Measurements from ENCODE around the gene FAM131B. TPM values are rescaled to one million over a fixed set of nuclear protein-coding genes. Genes with fewer than 3 reads are reported as not detected.
"Not testable (repeated sequence)": the region's sequence is repeated elsewhere in the genome, so short reads cannot be mapped to it uniquely, and the experiment has no call there.

The FAM131B gene
- total and polyA plus RNA-seq, 2 of the 13 experiments (the other 11 are each of a cell fraction or from before 2014, with no cell fraction given), result 0.07 TPM; not detected in 1

DNA sequence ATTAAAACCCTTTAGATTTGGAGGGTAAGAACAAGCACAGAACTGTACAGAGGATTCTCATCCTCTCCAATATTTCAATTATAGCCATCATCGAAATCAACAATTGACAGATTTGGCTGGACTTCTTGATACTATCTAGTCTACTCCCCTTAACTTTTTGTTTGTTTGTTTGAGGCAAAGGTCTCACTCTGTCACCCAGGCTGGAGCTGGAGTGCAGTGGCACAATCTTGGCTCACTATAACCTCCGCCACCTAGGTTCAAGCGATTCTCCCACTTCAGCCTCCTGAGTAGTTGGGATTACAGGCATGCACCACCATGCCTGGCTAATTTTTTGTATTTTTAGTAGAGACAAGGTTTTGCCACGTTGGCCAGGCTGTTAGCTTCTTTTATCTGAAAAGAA lies 39.7 kb upstream of the FAM131B start:
- FAIRE-seq; H3K4me3 ChIP-seq (replicated peaks in 1 of 3; ENCODE audit: insufficient read depth in 1 of 3, low read depth in 2 of 3, low read length in 3 of 3); intact Hi-C loops (cut with micrococcal nuclease; ENCODE audit: unreplicated experiment); H3K27me3 ChIP-seq (ENCODE audit: control insufficient read depth in 1 of 2, insufficient read depth in 2 of 2, low read length in 2 of 2); POLR2A ChIA-PET; H3K27ac ChIP-seq (ENCODE audit: extremely low read length, insufficient read depth, low read length); in situ Hi-C loops (cut with HindIII; ENCODE audit: extremely low pct_ligation_motif_present, low pct_unique_long_range_greater_than_20kb); H4K20me1 ChIP-seq (ENCODE audit: insufficient read depth, low read length); ATAC-seq; H3K9me3 ChIP-seq (ENCODE audit: low read length); H3K79me2 ChIP-seq (ENCODE audit: insufficient read depth, low read length); BruUV-seq (replicated peaks); DNase-seq (ENCODE audit: low spot score); H3K4me2 ChIP-seq (ENCODE audit: low read depth, low read length); H3K4me1 ChIP-seq (ENCODE audit: insufficient read depth, low read length); H2AFZ ChIP-seq (ENCODE audit: low read length); H3K9ac ChIP-seq (ENCODE audit: insufficient read depth, low read depth, low read length); H3K36me3 ChIP-seq (replicated peaks in 1 of 2; ENCODE audit: control insufficient read depth in 1 of 2, insufficient read depth in 2 of 2, low read length in 2 of 2); CTCF ChIA-PET (ENCODE audit: low intra/inter-chr PET ratio, low total read pairs): not testable (repeated sequence)
- 89% methylated on average over 4 of the region's 4 CpGs for WGBS (ENCODE audit: low lambda C conversion rate)

DNA sequence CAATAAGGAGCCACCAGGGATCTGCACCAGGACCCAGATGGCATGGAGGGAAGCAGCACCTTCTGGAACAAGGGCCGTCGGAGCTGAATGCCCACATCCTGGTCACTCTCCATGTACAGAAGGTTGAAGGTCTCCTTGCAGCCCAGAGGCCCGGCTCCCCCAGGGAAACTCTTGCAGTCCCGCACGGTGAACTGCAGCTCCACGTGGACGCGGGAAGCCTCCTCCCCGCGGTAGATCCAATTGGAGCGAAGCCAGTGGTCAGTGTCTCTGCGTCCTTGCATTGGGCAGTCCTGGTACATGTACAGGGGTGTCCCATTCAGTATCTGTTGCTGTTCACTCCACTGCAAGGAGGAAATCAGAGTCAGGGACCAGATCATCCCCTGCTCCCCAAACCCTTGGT lies 38.8 kb upstream of the FAM131B start:
- Histone ChIP-seq H3K27ac (ENCODE audit: extremely low read length, insufficient read depth, low read length) (no peak overlapping the region), H3K4me3 (replicated peaks in 1 of 3; ENCODE audit: insufficient read depth in 1 of 3, low read depth in 2 of 3, low read length in 3 of 3) (no peak overlapping the region), H3K4me1 (ENCODE audit: insufficient read depth, low read length) (peaks cover 9% of the 10 kb centered on the region), H3K79me2 (ENCODE audit: insufficient read depth, low read length) (no peaks in the 10 kb centered on the region), H3K9me3 (ENCODE audit: low read length) (no peaks in the 10 kb centered on the region), H3K36me3 (replicated peaks in 1 of 2; ENCODE audit: control insufficient read depth in 1 of 2, insufficient read depth in 2 of 2, low read length in 2 of 2) (no peaks in the 10 kb centered on the region), H3K9ac (ENCODE audit: insufficient read depth, low read depth, low read length) (no peak overlapping the region), H3K27me3 (ENCODE audit: control insufficient read depth in 1 of 2, insufficient read depth in 2 of 2, low read length in 2 of 2) (no peaks in the 10 kb centered on the region), H3K4me2 (ENCODE audit: low read depth, low read length) (no peak overlapping the region), H4K20me1 (ENCODE audit: insufficient read depth, low read length) (no peaks in the 10 kb centered on the region), H2AFZ (ENCODE audit: low read length) (no peak overlapping the region)
- in situ Hi-C loops (cut with HindIII; ENCODE audit: extremely low pct_ligation_motif_present, low pct_unique_long_range_greater_than_20kb) (no loop called here), intact Hi-C loops (cut with micrococcal nuclease; ENCODE audit: unreplicated experiment) (no loop called here)
- FAIRE-seq (no peak), ATAC-seq (no peak), DNase-seq (ENCODE audit: low spot score) (no peak)
- CTCF ChIA-PET (ENCODE audit: low intra/inter-chr PET ratio, low total read pairs), result no interaction called here
- POLR2A ChIA-PET, result no interaction called here
- WGBS (ENCODE audit: low lambda C conversion rate), result 97% methylated on average over 10 of the region's 12 CpGs
- no TSS peak for BruUV-seq (replicated peaks)
- TF ChIP-seq, protein P1, sequence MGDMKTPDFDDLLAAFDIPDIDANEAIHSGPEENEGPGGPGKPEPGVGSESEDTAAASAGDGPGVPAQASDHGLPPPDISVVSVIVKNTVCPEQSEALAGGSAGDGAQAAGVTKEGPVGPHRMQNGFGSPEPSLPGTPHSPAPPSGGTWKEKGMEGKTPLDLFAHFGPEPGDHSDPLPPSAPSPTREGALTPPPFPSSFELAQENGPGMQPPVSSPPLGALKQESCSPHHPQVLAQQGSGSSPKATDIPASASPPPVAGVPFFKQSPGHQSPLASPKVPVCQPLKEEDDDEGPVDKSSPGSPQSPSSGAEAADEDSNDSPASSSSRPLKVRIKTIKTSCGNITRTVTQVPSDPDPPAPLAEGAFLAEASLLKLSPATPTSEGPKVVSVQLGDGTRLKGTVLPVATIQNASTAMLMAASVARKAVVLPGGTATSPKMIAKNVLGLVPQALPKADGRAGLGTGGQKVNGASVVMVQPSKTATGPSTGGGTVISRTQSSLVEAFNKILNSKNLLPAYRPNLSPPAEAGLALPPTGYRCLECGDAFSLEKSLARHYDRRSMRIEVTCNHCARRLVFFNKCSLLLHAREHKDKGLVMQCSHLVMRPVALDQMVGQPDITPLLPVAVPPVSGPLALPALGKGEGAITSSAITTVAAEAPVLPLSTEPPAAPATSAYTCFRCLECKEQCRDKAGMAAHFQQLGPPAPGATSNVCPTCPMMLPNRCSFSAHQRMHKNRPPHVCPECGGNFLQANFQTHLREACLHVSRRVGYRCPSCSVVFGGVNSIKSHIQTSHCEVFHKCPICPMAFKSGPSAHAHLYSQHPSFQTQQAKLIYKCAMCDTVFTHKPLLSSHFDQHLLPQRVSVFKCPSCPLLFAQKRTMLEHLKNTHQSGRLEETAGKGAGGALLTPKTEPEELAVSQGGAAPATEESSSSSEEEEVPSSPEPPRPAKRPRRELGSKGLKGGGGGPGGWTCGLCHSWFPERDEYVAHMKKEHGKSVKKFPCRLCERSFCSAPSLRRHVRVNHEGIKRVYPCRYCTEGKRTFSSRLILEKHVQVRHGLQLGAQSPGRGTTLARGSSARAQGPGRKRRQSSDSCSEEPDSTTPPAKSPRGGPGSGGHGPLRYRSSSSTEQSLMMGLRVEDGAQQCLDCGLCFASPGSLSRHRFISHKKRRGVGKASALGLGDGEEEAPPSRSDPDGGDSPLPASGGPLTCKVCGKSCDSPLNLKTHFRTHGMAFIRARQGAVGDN (CRISPR knock-in tag; IDR thresholded peaks at IDR 0.05), result no peak
- TF ChIP-seq, protein P2, sequence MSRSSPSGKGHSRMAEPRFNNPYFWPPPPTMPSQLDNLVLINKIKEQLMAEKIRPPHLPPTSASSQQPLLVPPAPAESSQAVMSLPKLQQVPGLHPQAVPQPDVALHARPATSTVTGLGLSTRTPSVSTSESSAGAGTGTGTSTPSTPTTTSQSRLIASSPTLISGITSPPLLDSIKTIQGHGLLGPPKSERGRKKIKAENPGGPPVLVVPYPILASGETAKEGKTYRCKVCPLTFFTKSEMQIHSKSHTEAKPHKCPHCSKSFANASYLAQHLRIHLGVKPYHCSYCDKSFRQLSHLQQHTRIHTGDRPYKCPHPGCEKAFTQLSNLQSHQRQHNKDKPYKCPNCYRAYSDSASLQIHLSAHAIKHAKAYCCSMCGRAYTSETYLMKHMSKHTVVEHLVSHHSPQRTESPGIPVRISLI (CRISPR knock-in tag; IDR thresholded peaks at IDR 0.05; ENCODE audit: borderline replicate concordance), result no peak
- TF ChIP-seq, protein P3, sequence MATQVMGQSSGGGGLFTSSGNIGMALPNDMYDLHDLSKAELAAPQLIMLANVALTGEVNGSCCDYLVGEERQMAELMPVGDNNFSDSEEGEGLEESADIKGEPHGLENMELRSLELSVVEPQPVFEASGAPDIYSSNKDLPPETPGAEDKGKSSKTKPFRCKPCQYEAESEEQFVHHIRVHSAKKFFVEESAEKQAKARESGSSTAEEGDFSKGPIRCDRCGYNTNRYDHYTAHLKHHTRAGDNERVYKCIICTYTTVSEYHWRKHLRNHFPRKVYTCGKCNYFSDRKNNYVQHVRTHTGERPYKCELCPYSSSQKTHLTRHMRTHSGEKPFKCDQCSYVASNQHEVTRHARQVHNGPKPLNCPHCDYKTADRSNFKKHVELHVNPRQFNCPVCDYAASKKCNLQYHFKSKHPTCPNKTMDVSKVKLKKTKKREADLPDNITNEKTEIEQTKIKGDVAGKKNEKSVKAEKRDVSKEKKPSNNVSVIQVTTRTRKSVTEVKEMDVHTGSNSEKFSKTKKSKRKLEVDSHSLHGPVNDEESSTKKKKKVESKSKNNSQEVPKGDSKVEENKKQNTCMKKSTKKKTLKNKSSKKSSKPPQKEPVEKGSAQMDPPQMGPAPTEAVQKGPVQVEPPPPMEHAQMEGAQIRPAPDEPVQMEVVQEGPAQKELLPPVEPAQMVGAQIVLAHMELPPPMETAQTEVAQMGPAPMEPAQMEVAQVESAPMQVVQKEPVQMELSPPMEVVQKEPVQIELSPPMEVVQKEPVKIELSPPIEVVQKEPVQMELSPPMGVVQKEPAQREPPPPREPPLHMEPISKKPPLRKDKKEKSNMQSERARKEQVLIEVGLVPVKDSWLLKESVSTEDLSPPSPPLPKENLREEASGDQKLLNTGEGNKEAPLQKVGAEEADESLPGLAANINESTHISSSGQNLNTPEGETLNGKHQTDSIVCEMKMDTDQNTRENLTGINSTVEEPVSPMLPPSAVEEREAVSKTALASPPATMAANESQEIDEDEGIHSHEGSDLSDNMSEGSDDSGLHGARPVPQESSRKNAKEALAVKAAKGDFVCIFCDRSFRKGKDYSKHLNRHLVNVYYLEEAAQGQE (IDR thresholded peaks at IDR 0.05; ENCODE audit: borderline replicate concordance in 1 of 2, low read depth in 1 of 2, low read length in 2 of 2), result no peak
- TF ChIP-seq SNRNP70 (IDR thresholded peaks at IDR 0.05; ENCODE audit: low read depth, low read length) (no peak), SAP130 (CRISPR knock-in tag; IDR thresholded peaks at IDR 0.05; ENCODE audit: low read depth) (no peak), BHLHE40 (IDR thresholded peaks at IDR 0.05; ENCODE audit: low read length) (no peak), JARID2 (CRISPR knock-in tag; IDR thresholded peaks at IDR 0.05; ENCODE audit: insufficient replicate concordance) (no peak), YEATS2 (CRISPR knock-in tag; IDR thresholded peaks at IDR 0.05; ENCODE audit: borderline replicate concordance) (no peak)
- TF ChIP-seq, protein P4, sequence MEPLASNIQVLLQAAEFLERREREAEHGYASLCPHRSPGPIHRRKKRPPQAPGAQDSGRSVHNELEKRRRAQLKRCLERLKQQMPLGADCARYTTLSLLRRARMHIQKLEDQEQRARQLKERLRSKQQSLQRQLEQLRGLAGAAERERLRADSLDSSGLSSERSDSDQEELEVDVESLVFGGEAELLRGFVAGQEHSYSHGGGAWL (CRISPR knock-in tag; IDR thresholded peaks at IDR 0.05), result no peak

All from HepG2 (cell line).